ENCODE results near the gene TACC3. TPM values are rescaled to one million over a fixed set of nuclear protein-coding genes. Genes with fewer than 3 reads are reported as not detected.

TACC3 gene
- polyA plus RNA-seq, 1 of the 3 experiments (the other 2 are of a cell fraction), result 49.5 TPM

DNA sequence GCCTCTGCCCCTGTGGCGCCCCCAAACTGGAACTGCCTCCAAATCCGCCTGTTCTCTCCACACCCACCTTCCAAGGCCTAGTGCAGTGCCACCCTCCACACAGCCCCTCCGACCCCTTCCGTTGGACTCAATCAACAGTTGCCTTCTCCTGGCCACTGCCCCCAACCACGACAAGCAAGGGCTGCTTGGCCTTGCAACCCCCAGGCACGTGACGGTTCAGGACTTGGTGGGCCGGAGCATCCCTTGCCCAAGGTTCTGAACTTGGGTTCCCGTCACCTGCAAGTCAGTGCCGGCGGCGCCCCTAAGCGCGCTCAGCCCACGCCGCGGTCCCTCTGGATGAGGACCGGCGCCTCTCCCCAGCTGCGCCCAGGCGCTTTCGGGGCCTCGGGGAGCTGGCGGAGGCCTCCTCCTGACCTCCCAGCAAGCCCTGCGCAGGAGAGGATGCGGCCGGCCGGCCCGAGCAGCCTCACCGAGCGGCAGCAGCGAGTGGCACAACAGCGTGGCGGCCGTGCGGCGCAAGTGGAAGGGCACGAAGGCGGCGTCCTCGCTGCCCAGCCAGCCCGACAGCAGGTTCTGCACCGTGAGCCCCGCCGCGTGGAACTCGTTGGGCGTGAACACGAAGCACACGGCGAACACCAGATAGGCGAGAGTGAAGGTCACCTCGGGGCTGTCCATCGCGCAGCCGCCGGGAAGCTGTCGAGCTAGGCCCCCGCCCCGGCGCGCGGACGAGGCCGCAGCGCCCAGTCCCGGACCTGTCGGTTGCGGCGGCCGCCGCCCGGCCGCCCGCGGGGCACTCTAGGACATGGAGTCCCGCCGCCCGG, 948 bp upstream of the TACC3 start (continued):
- TF ChIP-seq SMC3 (IDR thresholded peaks at IDR 0.05; ENCODE audit: low read depth, low read length) (no peak), CHD2 (IDR thresholded peaks at IDR 0.05; ENCODE audit: low read length, partially characterized antibody) (no peak), TAF1 (IDR thresholded peaks at IDR 0.05; ENCODE audit: borderline replicate concordance, low read depth, low read length) (0 out of 2 replicates have a peak, but pooled peaks have one; percentile 20), GATA2 (CRISPR knock-in tag; IDR thresholded peaks at IDR 0.05) (no peak), FOXM1 (IDR thresholded peaks at IDR 0.05; ENCODE audit: low read depth) (no peak), MEF2A (IDR thresholded peaks at IDR 0.05; ENCODE audit: borderline replicate concordance, low read depth) (no peak), RFX5 (IDR thresholded peaks at IDR 0.05; ENCODE audit: low read length) (no peak), GABPA (IDR thresholded peaks at IDR 0.05; ENCODE audit: low read depth) (no peak), RCOR1 (IDR thresholded peaks at IDR 0.05; ENCODE audit: low read length) (no peak), RXRA (IDR thresholded peaks at IDR 0.05; ENCODE audit: borderline replicate concordance, low read depth) (no peak), SIN3A (IDR thresholded peaks at IDR 0.05; ENCODE audit: borderline replicate concordance, low read depth, low read length) (peak; percentile 16; the same call in 1 of the 2 replicates), TEAD4 (IDR thresholded peaks at IDR 0.05; ENCODE audit: borderline replicate concordance, insufficient read depth) (no peak), JUND (IDR thresholded peaks at IDR 0.05) (no peak)
- TF ChIP-seq, protein P1, sequence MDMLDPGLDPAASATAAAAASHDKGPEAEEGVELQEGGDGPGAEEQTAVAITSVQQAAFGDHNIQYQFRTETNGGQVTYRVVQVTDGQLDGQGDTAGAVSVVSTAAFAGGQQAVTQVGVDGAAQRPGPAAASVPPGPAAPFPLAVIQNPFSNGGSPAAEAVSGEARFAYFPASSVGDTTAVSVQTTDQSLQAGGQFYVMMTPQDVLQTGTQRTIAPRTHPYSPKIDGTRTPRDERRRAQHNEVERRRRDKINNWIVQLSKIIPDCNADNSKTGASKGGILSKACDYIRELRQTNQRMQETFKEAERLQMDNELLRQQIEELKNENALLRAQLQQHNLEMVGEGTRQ (IDR thresholded peaks at IDR 0.05; ENCODE audit: borderline replicate concordance, low read depth, low read length), result no peak
- TF ChIP-seq, protein P2, sequence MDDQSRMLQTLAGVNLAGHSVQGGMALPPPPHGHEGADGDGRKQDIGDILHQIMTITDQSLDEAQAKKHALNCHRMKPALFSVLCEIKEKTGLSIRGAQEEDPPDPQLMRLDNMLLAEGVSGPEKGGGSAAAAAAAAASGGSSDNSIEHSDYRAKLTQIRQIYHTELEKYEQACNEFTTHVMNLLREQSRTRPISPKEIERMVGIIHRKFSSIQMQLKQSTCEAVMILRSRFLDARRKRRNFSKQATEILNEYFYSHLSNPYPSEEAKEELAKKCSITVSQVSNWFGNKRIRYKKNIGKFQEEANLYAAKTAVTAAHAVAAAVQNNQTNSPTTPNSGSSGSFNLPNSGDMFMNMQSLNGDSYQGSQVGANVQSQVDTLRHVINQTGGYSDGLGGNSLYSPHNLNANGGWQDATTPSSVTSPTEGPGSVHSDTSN (IDR thresholded peaks at IDR 0.05), result no peak
- TF ChIP-seq, protein P3, sequence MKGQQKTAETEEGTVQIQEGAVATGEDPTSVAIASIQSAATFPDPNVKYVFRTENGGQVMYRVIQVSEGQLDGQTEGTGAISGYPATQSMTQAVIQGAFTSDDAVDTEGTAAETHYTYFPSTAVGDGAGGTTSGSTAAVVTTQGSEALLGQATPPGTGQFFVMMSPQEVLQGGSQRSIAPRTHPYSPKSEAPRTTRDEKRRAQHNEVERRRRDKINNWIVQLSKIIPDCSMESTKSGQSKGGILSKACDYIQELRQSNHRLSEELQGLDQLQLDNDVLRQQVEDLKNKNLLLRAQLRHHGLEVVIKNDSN (IDR thresholded peaks at IDR 0.05; ENCODE audit: borderline replicate concordance, low read depth), result 0 out of 2 replicates have a peak, but pooled peaks have one; percentile 6
- TF ChIP-seq, protein P4, sequence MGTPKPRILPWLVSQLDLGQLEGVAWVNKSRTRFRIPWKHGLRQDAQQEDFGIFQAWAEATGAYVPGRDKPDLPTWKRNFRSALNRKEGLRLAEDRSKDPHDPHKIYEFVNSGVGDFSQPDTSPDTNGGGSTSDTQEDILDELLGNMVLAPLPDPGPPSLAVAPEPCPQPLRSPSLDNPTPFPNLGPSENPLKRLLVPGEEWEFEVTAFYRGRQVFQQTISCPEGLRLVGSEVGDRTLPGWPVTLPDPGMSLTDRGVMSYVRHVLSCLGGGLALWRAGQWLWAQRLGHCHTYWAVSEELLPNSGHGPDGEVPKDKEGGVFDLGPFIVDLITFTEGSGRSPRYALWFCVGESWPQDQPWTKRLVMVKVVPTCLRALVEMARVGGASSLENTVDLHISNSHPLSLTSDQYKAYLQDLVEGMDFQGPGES (IDR thresholded peaks at IDR 0.05; ENCODE audit: low read depth, low read length), result no peak
- TF ChIP-seq, protein P5, sequence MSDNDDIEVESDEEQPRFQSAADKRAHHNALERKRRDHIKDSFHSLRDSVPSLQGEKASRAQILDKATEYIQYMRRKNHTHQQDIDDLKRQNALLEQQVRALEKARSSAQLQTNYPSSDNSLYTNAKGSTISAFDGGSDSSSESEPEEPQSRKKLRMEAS (IDR thresholded peaks at IDR 0.05; ENCODE audit: low read depth), result peak; percentile 40; the same call in 1 of the 2 replicates

Data from SK-N-SH (cell line).